ENCODE results near the gene PLA2G2E.
"Not testable (repeated sequence)": the region's sequence is repeated elsewhere in the genome, so short reads cannot be mapped to it uniquely, and the experiment has no call there.

PLA2G2E gene

GRCh38 chr1:19923137-19923952 lies at the start of gene PLA2G2E:
TSS of gene PLA2G2E (minus strand) at chr1:19923617. CDS start at chr1:19923559, 58 bp downstream.
- no peak for DNase-seq

GRCh38 chr1:19971664-19972063 lies 48.2 kb upstream of the PLA2G2E start:
- no peak for DNase-seq

- no peak for DNase-seq
Measured at GRCh38 chr1:19969898-19970660, 46.7 kb upstream of the PLA2G2E start.

GRCh38 chr1:19967808-19968207 lies 44.4 kb upstream of the PLA2G2E start:
- no peak for DNase-seq

- DNase-seq = no peak
Measured at GRCh38 chr1:19964542-19964941, 41.1 kb upstream of the PLA2G2E start.

GRCh38 chr1:19963636-19964035 lies 40.2 kb upstream of the PLA2G2E start:
- no peak for DNase-seq

GRCh38 chr1:19960591-19960990 lies 37.2 kb upstream of the PLA2G2E start:
- no peak for DNase-seq

- DNase-seq = no peak
Measured at GRCh38 chr1:19957779-19958178, 34.4 kb upstream of the PLA2G2E start.

- DNase-seq = no peak
Measured at GRCh38 chr1:19955534-19956170, 32.2 kb upstream of the PLA2G2E start.

GRCh38 chr1:19954059-19954458 lies 30.6 kb upstream of the PLA2G2E start:
- DNase-seq = no peak

- DNase-seq = no peak
Measured at GRCh38 chr1:19949016-19949415, 25.6 kb upstream of the PLA2G2E start.

- no peak for DNase-seq
Measured at GRCh38 chr1:19946971-19947370, 23.6 kb upstream of the PLA2G2E start.

GRCh38 chr1:19946331-19946751 lies 22.9 kb upstream of the PLA2G2E start:
- no peak for DNase-seq

GRCh38 chr1:19945914-19946313 lies 22.5 kb upstream of the PLA2G2E start:
- DNase-seq = no peak

GRCh38 chr1:19942657-19943056 lies 19.2 kb upstream of the PLA2G2E start:
- DNase-seq = no peak

- no peak for DNase-seq
Measured at GRCh38 chr1:19942088-19942487, 18.7 kb upstream of the PLA2G2E start.

GRCh38 chr1:19941206-19941568 lies 17.8 kb upstream of the PLA2G2E start:
- DNase-seq = no peak

- no peak for DNase-seq
Measured at GRCh38 chr1:19940486-19941205, 17.2 kb upstream of the PLA2G2E start.

- no peak for DNase-seq
Measured at GRCh38 chr1:19938472-19938871, 15.1 kb upstream of the PLA2G2E start.

- DNase-seq = no peak
Measured at GRCh38 chr1:19936061-19936750, 12.8 kb upstream of the PLA2G2E start.

GRCh38 chr1:19934336-19934735 lies 10.9 kb upstream of the PLA2G2E start:
- no peak for DNase-seq

- DNase-seq = no peak
Measured at GRCh38 chr1:19932866-19933265, 9.4 kb upstream of the PLA2G2E start.

- DNase-seq = not testable (repeated sequence)
Measured at GRCh38 chr1:19927130-19927421, 3.7 kb upstream of the PLA2G2E start.
